PC-9 (cell line): Measurements from ENCODE around the gene ASTN2.

Experiments
- EZH2 ChIP-seq: fragments of 200-600 bp; sonication (generic); IDR thresholded peaks from 2 replicates; pipeline ENCODE4 v1.8.0; 2017; ENCODE audit warnings: antibody characterized with exemption, low read depth
- TF ChIP-seq, protein P1 (sequence below): fragments of 200-600 bp; sonication (generic); conservative IDR thresholded peaks from 2 replicates; pipeline ENCODE4 v1.6.1; 2017; ENCODE audit warnings: mixed run types, antibody characterized with exemption, mild to moderate bottlenecking, moderate library complexity

DNA sequence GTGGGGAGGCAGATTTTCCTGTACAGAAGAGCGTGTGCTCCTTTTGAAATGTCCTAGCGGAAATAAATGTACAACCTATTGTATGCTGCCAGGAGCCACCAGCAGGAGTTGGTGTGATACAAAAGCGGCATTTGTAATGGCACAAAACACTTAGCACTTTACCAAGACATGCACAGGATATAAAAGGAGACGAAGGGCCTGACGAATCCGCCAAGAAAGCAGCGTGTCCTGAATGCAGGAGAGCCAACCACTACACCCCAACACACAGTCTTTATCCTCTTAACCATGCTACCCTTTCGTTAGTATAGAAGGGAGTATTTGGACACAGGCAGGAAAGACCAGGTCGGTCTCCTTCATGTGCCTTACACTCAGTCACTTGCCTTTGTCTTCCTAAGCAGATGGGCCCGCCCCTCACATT is 509.7 kb downstream of the ASTN2 start:
- TF ChIP-seq, protein P1, sequence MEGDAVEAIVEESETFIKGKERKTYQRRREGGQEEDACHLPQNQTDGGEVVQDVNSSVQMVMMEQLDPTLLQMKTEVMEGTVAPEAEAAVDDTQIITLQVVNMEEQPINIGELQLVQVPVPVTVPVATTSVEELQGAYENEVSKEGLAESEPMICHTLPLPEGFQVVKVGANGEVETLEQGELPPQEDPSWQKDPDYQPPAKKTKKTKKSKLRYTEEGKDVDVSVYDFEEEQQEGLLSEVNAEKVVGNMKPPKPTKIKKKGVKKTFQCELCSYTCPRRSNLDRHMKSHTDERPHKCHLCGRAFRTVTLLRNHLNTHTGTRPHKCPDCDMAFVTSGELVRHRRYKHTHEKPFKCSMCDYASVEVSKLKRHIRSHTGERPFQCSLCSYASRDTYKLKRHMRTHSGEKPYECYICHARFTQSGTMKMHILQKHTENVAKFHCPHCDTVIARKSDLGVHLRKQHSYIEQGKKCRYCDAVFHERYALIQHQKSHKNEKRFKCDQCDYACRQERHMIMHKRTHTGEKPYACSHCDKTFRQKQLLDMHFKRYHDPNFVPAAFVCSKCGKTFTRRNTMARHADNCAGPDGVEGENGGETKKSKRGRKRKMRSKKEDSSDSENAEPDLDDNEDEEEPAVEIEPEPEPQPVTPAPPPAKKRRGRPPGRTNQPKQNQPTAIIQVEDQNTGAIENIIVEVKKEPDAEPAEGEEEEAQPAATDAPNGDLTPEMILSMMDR = no peak
- no peak for TF ChIP-seq EZH2
